Ascending aorta (tissue), 2 donors: Measurements from ENCODE around the gene PAQR9. TPM values are rescaled to one million over a fixed set of nuclear protein-coding genes. Genes with fewer than 3 reads are reported as not detected.

Source experiments
- DNase-seq, 2 donors: peaks; one replicate each; pipeline ENCODE4 v3.0.0-alpha.2; 2019; ENCODE audit warnings: low spot score in 2 of 2
- H3K27ac ChIP-seq, 2 donors: fragments of 200-600 bp; sonication (generic); one replicate each; pipeline ENCODE4 v1.5.1; 2016 to 2017; ENCODE audit warnings: mild to moderate bottlenecking in 1 of 2
- H3K27me3 ChIP-seq: fragments of 200-600 bp; sonication (generic); one replicate; pipeline ENCODE4 v1.5.1; 2017
- H3K36me3 ChIP-seq, 2 donors: fragments of 200-600 bp; sonication (generic); one replicate each; pipeline ENCODE4 v1.5.1; 2016
- H3K4me1 ChIP-seq, 2 donors: fragments of 200-600 bp; sonication (generic); one replicate each; pipeline ENCODE4 v1.5.1; 2016 to 2017; ENCODE audit warnings: mild to moderate bottlenecking in 1 of 2
- H3K4me3 ChIP-seq, 2 donors: fragments of 200-600 bp; sonication (generic); one replicate each; pipeline ENCODE4 v1.5.1; 2016 to 2017; ENCODE audit warnings: mild to moderate bottlenecking in 1 of 2
- H3K9me3 ChIP-seq, 2 donors: fragments of 200-600 bp; sonication (generic); one replicate each; pipeline ENCODE4 v1.5.1; 2016
- CTCF ChIP-seq, 3 experiments: fragments of 200-600 bp in 2 of 3; fragments of 450-650 bp in 1 of 3; sonication (generic) in 2 of 3; IDR thresholded peaks; one replicate each; pipeline ENCODE4 v1.5.1; 2016 to 2019; ENCODE audit warnings: antibody characterized with exemption in 3 of 3, mild to moderate bottlenecking in 1 of 3, moderate library complexity in 1 of 3
- intact Hi-C: fragments of 100-400 bp; cut with DNase I; formaldehyde crosslinking; loops from one replicate; pipeline ENCODE4 v1.15.1; 2023
- total RNA-seq: library from RNA; depleted of rRNA; stranded (reverse); fragments of >200 nt; gene quantifications from one replicate; pipeline ENCODE4 v1.1.0, GENCODE V29; 2016

The PAQR9 gene
- total RNA-seq, 1 donor from 2014 or later, result not detected

- TF ChIP-seq CTCF (IDR thresholded peaks at IDR 0.05), result no peak
- H3K36me3 ChIP-seq, result no peaks in the 10 kb centered on the region
- DNase-seq, result no peak
- H3K4me3 ChIP-seq, result no peak overlapping the region
- no peak overlapping the region for H3K27ac ChIP-seq
- H3K4me1 ChIP-seq, result no peaks in the 10 kb centered on the region
- intact Hi-C loops, result no loop called here
- H3K27me3 ChIP-seq, result no peaks in the 10 kb centered on the region
- H3K9me3 ChIP-seq, result no peaks in the 10 kb centered on the region
Observed at GRCh38 chr3:142972092-142972753, 8.7 kb upstream of the PAQR9 start.

- Histone ChIP-seq H3K4me3 (no peak overlapping the region), H3K36me3 (no peaks in the 10 kb centered on the region), H3K4me1 (no peaks in the 10 kb centered on the region), H3K27me3 (no peaks in the 10 kb centered on the region), H3K27ac (no peak overlapping the region), H3K9me3 (no peaks in the 10 kb centered on the region)
- intact Hi-C loops, result no loop called here
- TF ChIP-seq CTCF (IDR thresholded peaks at IDR 0.05), result no peak
- no peak for DNase-seq
Observed at GRCh38 chr3:142971431-142971830, 8.0 kb upstream of the PAQR9 start.

- H3K36me3 ChIP-seq, result no peaks in the 10 kb centered on the region
- H3K27ac ChIP-seq, result no peak overlapping the region
- TF ChIP-seq CTCF (IDR thresholded peaks at IDR 0.05), result no peak
- peaks cover 0 to 4% of the 10 kb centered on the region in 2 donors for H3K4me1 ChIP-seq
- no peaks in the 10 kb centered on the region for H3K9me3 ChIP-seq
- no peaks in the 10 kb centered on the region for H3K27me3 ChIP-seq
- intact Hi-C loops, result no loop called here
- DNase-seq, result no peak
- no peak overlapping the region for H3K4me3 ChIP-seq
Observed at GRCh38 chr3:142968319-142969025, 5.0 kb upstream of the PAQR9 start.

GRCh38 chr3:142966808-142967207 lies 3.3 kb upstream of the PAQR9 start:
- Histone ChIP-seq H3K27ac (no peak overlapping the region), H3K4me1 (peaks cover 0 to 4% of the 10 kb centered on the region in 2 donors), H3K4me3 (no peak overlapping the region), H3K36me3 (no peaks in the 10 kb centered on the region), H3K9me3 (no peaks in the 10 kb centered on the region), H3K27me3 (no peaks in the 10 kb centered on the region)
- DNase-seq, result no peak
- no peak for TF ChIP-seq CTCF (IDR thresholded peaks at IDR 0.05)
- intact Hi-C loops, result no loop called here

- H3K36me3 ChIP-seq, result no peaks in the 10 kb centered on the region
- no peak overlapping the region for H3K27ac ChIP-seq
- peaks cover 0 to 4% of the 10 kb centered on the region in 2 donors for H3K4me1 ChIP-seq
- no peak overlapping the region for H3K4me3 ChIP-seq
- intact Hi-C loops, result no loop called here
- no peak for TF ChIP-seq CTCF (IDR thresholded peaks at IDR 0.05)
- DNase-seq, result no peak
- no peaks in the 10 kb centered on the region for H3K27me3 ChIP-seq
- no peaks in the 10 kb centered on the region for H3K9me3 ChIP-seq
Observed at GRCh38 chr3:142965581-142965980, 2.1 kb upstream of the PAQR9 start.
